ENCODE measurements around the gene TTLL8. TPM values are rescaled to one million over a fixed set of nuclear protein-coding genes. Genes with fewer than 3 reads are reported as not detected.

Gene TTLL8
- total RNA-seq, 1 experiment from 2014 or later, result not detected

DNA sequence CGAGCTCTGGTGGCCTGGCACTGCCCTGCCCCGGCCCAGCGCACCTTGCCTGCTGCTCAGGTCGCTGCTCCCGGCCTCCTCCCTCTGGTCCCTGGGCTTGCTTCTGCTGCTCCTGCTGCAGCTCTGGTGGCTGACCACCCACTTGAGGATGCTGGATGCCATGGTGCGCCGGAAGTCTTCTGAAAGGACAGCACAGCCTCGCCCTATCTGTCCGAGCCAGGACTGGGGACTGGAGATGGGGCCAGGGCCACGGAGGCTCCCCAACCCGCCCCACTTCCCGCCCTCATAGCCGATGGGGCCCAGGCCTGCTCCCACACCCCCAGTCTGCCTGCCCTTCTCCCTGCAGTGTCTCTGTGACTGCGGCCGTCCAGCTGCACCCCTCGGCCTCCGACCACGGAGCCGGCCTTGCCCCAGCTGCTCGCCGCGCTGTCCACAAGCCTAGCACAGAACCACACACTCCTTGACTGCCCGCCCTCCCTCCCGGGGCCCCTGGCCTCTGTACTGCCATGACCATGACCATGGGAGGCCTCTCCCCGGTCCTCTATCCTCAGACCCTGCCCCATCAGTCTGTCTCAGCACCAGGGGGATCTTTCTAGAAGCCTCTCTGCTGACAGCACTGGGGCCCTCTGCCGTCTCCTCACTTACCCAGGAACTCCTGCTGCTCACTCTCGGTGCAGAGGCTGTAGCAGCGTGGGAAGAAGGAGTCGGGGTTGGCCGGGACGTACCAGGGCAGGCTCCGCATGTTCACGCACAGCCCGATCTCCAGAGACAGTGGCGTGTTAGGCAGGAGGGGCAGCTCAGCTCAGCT lies 12.7 kb downstream of the TTLL8 start:
- no peak overlapping the region for H3K9ac ChIP-seq (ENCODE audit: low read length)
- intact Hi-C loops (cut with micrococcal nuclease), result no loop called here
- no peak overlapping the region for H3K27ac ChIP-seq (ENCODE audit: low read depth, low read length)
- CTCF ChIA-PET, result no interaction called here
- DNase-seq (ENCODE audit: low read depth, low spot score) (no peak), ATAC-seq (no peak)
- no peak overlapping the region for H3K4me3 ChIP-seq (replicated peaks in 1 of 2; ENCODE audit: low read depth in 1 of 2, low read length in 2 of 2)
- POLR2A ChIA-PET, result no interaction called here
- H3K36me3 ChIP-seq (ENCODE audit: control insufficient read depth in 1 of 2, insufficient read depth in 2 of 2, low read length in 2 of 2), result no peaks in the 10 kb centered on the region
- H3K9me3 ChIP-seq (ENCODE audit: control insufficient read depth in 1 of 2, insufficient read depth in 1 of 2, low read depth in 1 of 2, low read length in 2 of 2), result no peaks in the 10 kb centered on the region
- no peaks in the 10 kb centered on the region for H4K20me1 ChIP-seq (ENCODE audit: insufficient read depth)
- no peaks in the 10 kb centered on the region for H3K4me1 ChIP-seq (ENCODE audit: control insufficient read depth in 1 of 2, insufficient read depth in 2 of 2, low read length in 2 of 2)
- no peaks in the 10 kb centered on the region for H3K79me2 ChIP-seq (ENCODE audit: insufficient read depth, low read length)
- H3K4me2 ChIP-seq (ENCODE audit: low read length), result no peak overlapping the region
- no peaks in the 10 kb centered on the region for H3K9me2 ChIP-seq (ENCODE audit: insufficient read depth)
- H2AFZ ChIP-seq (ENCODE audit: low read depth, low read length, poor library complexity, severe bottlenecking), result no peak overlapping the region
- RAD21 ChIA-PET (ENCODE audit: low non-redundant PET in 1 of 2, low total read pairs in 2 of 2, uncharacterized antibody in 2 of 2, unreplicated experiment in 2 of 2), result no interaction called here
- no TSS peak for BruUV-seq (replicated peaks)
- no peak for TF ChIP-seq FOSL1 (IDR thresholded peaks at IDR 0.05; ENCODE audit: low read depth)
- TF ChIP-seq, protein P1, sequence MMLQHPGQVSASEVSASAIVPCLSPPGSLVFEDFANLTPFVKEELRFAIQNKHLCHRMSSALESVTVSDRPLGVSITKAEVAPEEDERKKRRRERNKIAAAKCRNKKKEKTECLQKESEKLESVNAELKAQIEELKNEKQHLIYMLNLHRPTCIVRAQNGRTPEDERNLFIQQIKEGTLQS (IDR thresholded peaks at IDR 0.05), result no peak
- TF ChIP-seq, protein P2, sequence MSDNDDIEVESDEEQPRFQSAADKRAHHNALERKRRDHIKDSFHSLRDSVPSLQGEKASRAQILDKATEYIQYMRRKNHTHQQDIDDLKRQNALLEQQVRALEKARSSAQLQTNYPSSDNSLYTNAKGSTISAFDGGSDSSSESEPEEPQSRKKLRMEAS (IDR thresholded peaks at IDR 0.05), result no peak
- TF ChIP-seq TCF7L2 (IDR thresholded peaks at IDR 0.05; ENCODE audit: borderline replicate concordance, extremely low read depth, insufficient read depth, insufficient read length), result no peak
- no peak for TF ChIP-seq EZH2phosphoT487 (IDR thresholded peaks at IDR 0.05; ENCODE audit: borderline replicate concordance)
- TF ChIP-seq, protein P3, sequence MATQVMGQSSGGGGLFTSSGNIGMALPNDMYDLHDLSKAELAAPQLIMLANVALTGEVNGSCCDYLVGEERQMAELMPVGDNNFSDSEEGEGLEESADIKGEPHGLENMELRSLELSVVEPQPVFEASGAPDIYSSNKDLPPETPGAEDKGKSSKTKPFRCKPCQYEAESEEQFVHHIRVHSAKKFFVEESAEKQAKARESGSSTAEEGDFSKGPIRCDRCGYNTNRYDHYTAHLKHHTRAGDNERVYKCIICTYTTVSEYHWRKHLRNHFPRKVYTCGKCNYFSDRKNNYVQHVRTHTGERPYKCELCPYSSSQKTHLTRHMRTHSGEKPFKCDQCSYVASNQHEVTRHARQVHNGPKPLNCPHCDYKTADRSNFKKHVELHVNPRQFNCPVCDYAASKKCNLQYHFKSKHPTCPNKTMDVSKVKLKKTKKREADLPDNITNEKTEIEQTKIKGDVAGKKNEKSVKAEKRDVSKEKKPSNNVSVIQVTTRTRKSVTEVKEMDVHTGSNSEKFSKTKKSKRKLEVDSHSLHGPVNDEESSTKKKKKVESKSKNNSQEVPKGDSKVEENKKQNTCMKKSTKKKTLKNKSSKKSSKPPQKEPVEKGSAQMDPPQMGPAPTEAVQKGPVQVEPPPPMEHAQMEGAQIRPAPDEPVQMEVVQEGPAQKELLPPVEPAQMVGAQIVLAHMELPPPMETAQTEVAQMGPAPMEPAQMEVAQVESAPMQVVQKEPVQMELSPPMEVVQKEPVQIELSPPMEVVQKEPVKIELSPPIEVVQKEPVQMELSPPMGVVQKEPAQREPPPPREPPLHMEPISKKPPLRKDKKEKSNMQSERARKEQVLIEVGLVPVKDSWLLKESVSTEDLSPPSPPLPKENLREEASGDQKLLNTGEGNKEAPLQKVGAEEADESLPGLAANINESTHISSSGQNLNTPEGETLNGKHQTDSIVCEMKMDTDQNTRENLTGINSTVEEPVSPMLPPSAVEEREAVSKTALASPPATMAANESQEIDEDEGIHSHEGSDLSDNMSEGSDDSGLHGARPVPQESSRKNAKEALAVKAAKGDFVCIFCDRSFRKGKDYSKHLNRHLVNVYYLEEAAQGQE (IDR thresholded peaks at IDR 0.05; ENCODE audit: low read depth), result no peak
- TF ChIP-seq SIN3A (IDR thresholded peaks at IDR 0.05; ENCODE audit: low read depth), result no peak
- TF ChIP-seq EZH2 (IDR thresholded peaks at IDR 0.05), result no peak
- no peak for TF ChIP-seq YY1 (IDR thresholded peaks at IDR 0.05; ENCODE audit: extremely low read depth, insufficient replicate concordance, low read depth, low read length)
- no peak for TF ChIP-seq ZBTB33 (IDR thresholded peaks at IDR 0.05; ENCODE audit: extremely low read depth, insufficient replicate concordance, low read length)
- TF ChIP-seq ZNF274 (IDR thresholded peaks at IDR 0.05; ENCODE audit: low read depth, low read length), result no peak
- TF ChIP-seq POLR2AphosphoS5 (IDR thresholded peaks at IDR 0.05; ENCODE audit: low read depth, low read length), result no peak
- TF ChIP-seq SRF (IDR thresholded peaks at IDR 0.05; ENCODE audit: low read depth), result no peak
- no peak for TF ChIP-seq JUND (IDR thresholded peaks at IDR 0.05)
- no peak for TF ChIP-seq CEBPB (IDR thresholded peaks at IDR 0.05; ENCODE audit: low read depth)
- TF ChIP-seq, protein P4, sequence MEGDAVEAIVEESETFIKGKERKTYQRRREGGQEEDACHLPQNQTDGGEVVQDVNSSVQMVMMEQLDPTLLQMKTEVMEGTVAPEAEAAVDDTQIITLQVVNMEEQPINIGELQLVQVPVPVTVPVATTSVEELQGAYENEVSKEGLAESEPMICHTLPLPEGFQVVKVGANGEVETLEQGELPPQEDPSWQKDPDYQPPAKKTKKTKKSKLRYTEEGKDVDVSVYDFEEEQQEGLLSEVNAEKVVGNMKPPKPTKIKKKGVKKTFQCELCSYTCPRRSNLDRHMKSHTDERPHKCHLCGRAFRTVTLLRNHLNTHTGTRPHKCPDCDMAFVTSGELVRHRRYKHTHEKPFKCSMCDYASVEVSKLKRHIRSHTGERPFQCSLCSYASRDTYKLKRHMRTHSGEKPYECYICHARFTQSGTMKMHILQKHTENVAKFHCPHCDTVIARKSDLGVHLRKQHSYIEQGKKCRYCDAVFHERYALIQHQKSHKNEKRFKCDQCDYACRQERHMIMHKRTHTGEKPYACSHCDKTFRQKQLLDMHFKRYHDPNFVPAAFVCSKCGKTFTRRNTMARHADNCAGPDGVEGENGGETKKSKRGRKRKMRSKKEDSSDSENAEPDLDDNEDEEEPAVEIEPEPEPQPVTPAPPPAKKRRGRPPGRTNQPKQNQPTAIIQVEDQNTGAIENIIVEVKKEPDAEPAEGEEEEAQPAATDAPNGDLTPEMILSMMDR (IDR thresholded peaks at IDR 0.05 in 2 of 3, conservative IDR thresholded peaks at IDR 0.05 in 1 of 3; ENCODE audit: borderline replicate concordance in 1 of 3, insufficient read depth in 1 of 3, low read depth in 2 of 3, low read length in 2 of 3), result no peak
- TF ChIP-seq SP1 (IDR thresholded peaks at IDR 0.05; ENCODE audit: low read depth), result no peak
- TF ChIP-seq RAD21 (IDR thresholded peaks at IDR 0.05; ENCODE audit: low read depth), result no peak
- TF ChIP-seq POLR2A (IDR thresholded peaks at IDR 0.05; ENCODE audit: borderline replicate concordance, extremely low read depth, insufficient read depth, insufficient read length), result no peak
- no peak for TF ChIP-seq ELF1 (IDR thresholded peaks at IDR 0.05; ENCODE audit: borderline replicate concordance, low read depth)
- no peaks in the 10 kb centered on the region for H3K27me3 ChIP-seq (ENCODE audit: insufficient read depth, low read length)

Data from HCT116 (cell line).